Thyroid gland (tissue), 4 donors: ENCODE data around the gene RNF19B. TPM values are rescaled to one million over a fixed set of nuclear protein-coding genes. Genes with fewer than 3 reads are reported as not detected.
A peak's percentile ranks its signal among the peaks of the same experiment; 100 is the strongest.
"Not testable (repeated sequence)": the region's sequence is repeated elsewhere in the genome, so short reads cannot be mapped to it uniquely, and the experiment has no call there.

Source experiments
- DNase-seq, 2 donors: peaks; one replicate each; pipeline ENCODE4 v3.0.0-alpha.2; 2019
- H3K27ac ChIP-seq, 3 donors: fragments of 200-600 bp; sonication (generic); 1 replicate in 2 of 3; 2 replicates in 1 of 3; pipeline ENCODE4 v1.5.1; 2016 to 2019; ENCODE audit warnings: mild to moderate bottlenecking in 1 of 3, moderate library complexity in 1 of 3
- H3K27me3 ChIP-seq: fragments of 200-600 bp; sonication (generic); one replicate; pipeline ENCODE4 v1.5.1; 2019
- H3K36me3 ChIP-seq, 2 donors: fragments of 200-600 bp; sonication (generic); one replicate each; pipeline ENCODE4 v1.5.1; 2016 to 2019
- H3K4me1 ChIP-seq, 2 donors: fragments of 200-600 bp; sonication (generic); one replicate each; pipeline ENCODE4 v1.5.1; 2017 to 2019
- H3K4me3 ChIP-seq, 3 donors: fragments of 200-600 bp; sonication (generic); replicated peaks in 1 of 3; 1 replicate in 2 of 3; 2 replicates in 1 of 3; pipeline ENCODE4 v1.5.1; 2016; ENCODE audit warnings: mild to moderate bottlenecking in 1 of 3
- H3K9me3 ChIP-seq: fragments of 200-600 bp; sonication (generic); one replicate; pipeline ENCODE4 v1.5.1; 2017
- CTCF ChIP-seq, 6 experiments: fragments of 200-600 bp in 3 of 6; fragments of 450-650 bp in 3 of 6; sonication (generic) in 3 of 6; IDR thresholded peaks; one replicate each; pipeline ENCODE4 v1.5.1; 2016 to 2019; ENCODE audit warnings: antibody characterized with exemption in 6 of 6, mild to moderate bottlenecking in 2 of 6, inconsistent platforms in 1 of 6, moderate library complexity in 1 of 6
- POLR2A ChIP-seq, 2 donors: fragments of 450-650 bp; IDR thresholded peaks; one replicate each; pipeline ENCODE4 v1.6.1; 2017; ENCODE audit warnings: antibody characterized with exemption in 2 of 2, mild to moderate bottlenecking in 2 of 2, moderate library complexity in 1 of 2
- WGBS, 2 donors: methylation state at CpG; one replicate each; pipeline ENCODE4 v1.1.5; 2017; 5-methylcytosine and 5-hydroxymethylcytosine counted together
- intact Hi-C: fragments of 100-400 bp; cut with DNase I; formaldehyde crosslinking; loops from one replicate; pipeline ENCODE4 v1.15.1; 2023
- total RNA-seq, 4 donors: library from RNA; depleted of rRNA; stranded (reverse); fragments of >200 nt; gene quantifications; one replicate each; pipeline ENCODE4 v1.2.3, GENCODE V29; 2016

The RNF19B gene
- total RNA-seq, 4 donors from 2014 or later: 13.6 to 24.6 (median 22.4) TPM

DNA sequence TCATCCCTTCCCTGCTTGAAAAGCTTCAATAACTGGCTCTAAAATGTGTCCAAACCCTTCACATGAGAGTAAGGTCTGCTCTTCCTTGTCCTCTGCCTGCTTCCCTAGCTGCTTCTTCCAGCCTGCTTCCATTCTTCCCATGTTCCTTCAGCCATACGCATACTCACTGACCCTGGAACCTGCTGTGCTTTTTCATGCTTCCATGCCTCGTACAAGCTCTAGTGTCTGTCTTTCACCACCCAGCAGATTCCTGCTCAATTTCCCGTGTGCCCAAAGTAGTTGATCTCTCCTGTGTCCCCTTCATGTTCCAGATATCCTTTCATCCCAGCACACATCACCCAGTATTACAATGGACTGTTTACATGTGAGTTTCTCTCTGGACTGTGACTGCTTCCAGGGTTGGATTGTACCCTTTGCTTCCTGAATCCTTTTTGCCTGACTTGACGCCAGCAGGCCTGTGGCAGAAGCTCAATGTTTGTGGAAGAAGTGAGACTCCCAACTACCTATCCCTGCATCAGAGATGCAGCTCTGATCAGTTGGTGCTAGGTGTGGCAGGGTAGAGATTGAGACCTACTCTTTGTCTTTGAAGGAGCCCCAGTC lies 35.9 kb upstream of the RNF19B start:
- no peak overlapping the region for H3K4me3 ChIP-seq
- no peaks in the 10 kb centered on the region for H3K27me3 ChIP-seq
- H3K36me3 ChIP-seq: no peaks in the 10 kb centered on the region
- no peaks in the 10 kb centered on the region for H3K9me3 ChIP-seq
- H3K4me1 ChIP-seq: peaks cover 29 to 65% of the 10 kb centered on the region in 2 donors
- H3K27ac ChIP-seq: peak overlapping the region; percentile 52 to 79 (median 56)
- WGBS, 2 donors: 45 to 46% methylated on average over 4 of the region's 4 CpGs
- TF ChIP-seq CTCF (IDR thresholded peaks at IDR 0.05) (no peak), POLR2A (IDR thresholded peaks at IDR 0.05) (no peak)
- intact Hi-C loops: no loop called here
- peak; percentile 51 to 61 for DNase-seq

DNA sequence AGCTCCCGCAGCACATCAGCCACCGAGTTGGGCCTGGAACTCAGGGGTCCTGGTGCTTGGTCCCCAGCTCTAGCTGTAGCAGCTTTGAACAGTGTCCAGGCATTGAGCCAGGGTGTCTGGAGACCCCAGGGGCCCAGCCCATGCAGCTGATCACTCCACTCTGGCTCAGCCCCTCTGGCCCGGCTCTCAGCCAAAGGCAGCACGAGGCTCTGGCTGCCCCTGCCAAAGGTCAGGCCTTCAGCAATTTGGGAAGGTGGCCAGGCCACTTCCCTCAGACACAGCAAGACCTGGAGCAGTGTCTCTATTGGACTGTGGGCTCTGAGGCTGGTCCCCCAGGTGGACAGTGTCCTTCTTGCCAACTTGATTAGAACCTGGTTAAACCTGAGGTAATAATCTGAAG lies 34.4 kb upstream of the RNF19B start:
- Histone ChIP-seq H3K27ac (peak overlapping the region; percentile 3 to 60 (median 50)), H3K4me1 (peaks cover 29 to 54% of the 10 kb centered on the region in 2 donors), H3K36me3 (no peaks in the 10 kb centered on the region), H3K4me3 (no peak overlapping the region), H3K27me3 (no peaks in the 10 kb centered on the region), H3K9me3 (no peaks in the 10 kb centered on the region)
- TF ChIP-seq CTCF (IDR thresholded peaks at IDR 0.05) (no peak), POLR2A (IDR thresholded peaks at IDR 0.05) (no peak)
- DNase-seq: peak; percentile 75 to 78
- WGBS, 2 donors: 49 to 63% methylated on average over 3 to 4 of the region's 4 CpGs
- intact Hi-C loops: no loop called here

GRCh38 chr1:32998064-32998463 lies 33.5 kb upstream of the RNF19B start:
- DNase-seq: no peak
- H3K27ac ChIP-seq: peak overlapping the region; percentile 23 to 62 (median 43)
- no peaks in the 10 kb centered on the region for H3K9me3 ChIP-seq
- TF ChIP-seq CTCF (IDR thresholded peaks at IDR 0.05): no peak
- TF ChIP-seq POLR2A (IDR thresholded peaks at IDR 0.05): no peak
- no peaks in the 10 kb centered on the region for H3K36me3 ChIP-seq
- peaks cover 29 to 60% of the 10 kb centered on the region in 2 donors for H3K4me1 ChIP-seq
- no peak overlapping the region for H3K4me3 ChIP-seq
- no peaks in the 10 kb centered on the region for H3K27me3 ChIP-seq
- intact Hi-C loops: no loop called here
- 73 to 88% methylated on average over 5 of the region's 5 CpGs for WGBS, 2 donors

DNA sequence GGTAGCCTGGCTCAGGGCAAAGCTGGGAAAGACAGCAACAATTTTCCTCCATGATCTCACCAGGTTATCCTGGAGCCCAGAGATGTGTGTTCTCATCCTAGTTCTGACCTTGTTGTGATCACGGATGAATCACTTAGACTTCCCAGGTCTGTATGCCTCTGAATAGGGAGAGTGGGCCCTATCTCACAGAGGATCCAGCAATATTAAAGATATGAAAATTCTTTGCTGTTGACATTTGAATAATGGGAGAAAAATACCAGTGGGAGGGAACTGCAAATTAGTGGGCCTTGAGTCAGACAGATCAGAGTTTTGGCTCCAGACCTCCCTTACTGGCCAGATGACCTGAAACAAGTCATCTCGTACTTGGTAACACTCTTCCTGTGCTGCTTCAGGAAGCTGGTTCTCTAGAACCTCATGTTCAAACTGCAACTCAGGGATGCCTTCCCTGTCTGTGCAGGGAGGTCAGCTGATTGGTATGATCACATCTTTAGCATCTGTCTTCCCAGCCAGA lies 32.8 kb upstream of the RNF19B start:
- Histone ChIP-seq H3K9me3 (no peaks in the 10 kb centered on the region), H3K4me3 (no peak overlapping the region), H3K27me3 (no peaks in the 10 kb centered on the region), H3K27ac (peak overlapping the region; percentile 32 to 62 (median 43)), H3K4me1 (peaks cover 35 to 66% of the 10 kb centered on the region in 2 donors), H3K36me3 (no peaks in the 10 kb centered on the region)
- TF ChIP-seq POLR2A (IDR thresholded peaks at IDR 0.05) (no peak), CTCF (IDR thresholded peaks at IDR 0.05) (no peak)
- DNase-seq: no peak
- WGBS, 2 donors: 67 to 76% methylated on average over 2 of the region's 2 CpGs
- intact Hi-C loops: no loop called here

- Histone ChIP-seq H3K27ac (peak overlapping the region; percentile 82 to 88 (median 84)), H3K4me1 (peaks cover 38 to 69% of the 10 kb centered on the region in 2 donors)
- DNase-seq, H3K36me3 ChIP-seq, H3K27me3 ChIP-seq, intact Hi-C loops, H3K4me3 ChIP-seq, H3K9me3 ChIP-seq: not testable (repeated sequence)
- WGBS, 2 donors: 97 to 99% methylated on average over 8 of the region's 8 CpGs
These were observed 28.7 kb upstream of the RNF19B start for GRCh38 chr1:32993324-32993636.
